HG02759 (cell line): ENCODE results near the gene IRX4.

Experiments
- ATAC-seq: cut with Tn5 transposase; IDR thresholded peaks from one replicate; pipeline ENCODE4 v1.9.1; 2021; ENCODE audit warnings: mild to moderate bottlenecking, moderate library complexity; ENCODE audit not compliant: unreplicated experiment

IRX4 gene

DNA sequence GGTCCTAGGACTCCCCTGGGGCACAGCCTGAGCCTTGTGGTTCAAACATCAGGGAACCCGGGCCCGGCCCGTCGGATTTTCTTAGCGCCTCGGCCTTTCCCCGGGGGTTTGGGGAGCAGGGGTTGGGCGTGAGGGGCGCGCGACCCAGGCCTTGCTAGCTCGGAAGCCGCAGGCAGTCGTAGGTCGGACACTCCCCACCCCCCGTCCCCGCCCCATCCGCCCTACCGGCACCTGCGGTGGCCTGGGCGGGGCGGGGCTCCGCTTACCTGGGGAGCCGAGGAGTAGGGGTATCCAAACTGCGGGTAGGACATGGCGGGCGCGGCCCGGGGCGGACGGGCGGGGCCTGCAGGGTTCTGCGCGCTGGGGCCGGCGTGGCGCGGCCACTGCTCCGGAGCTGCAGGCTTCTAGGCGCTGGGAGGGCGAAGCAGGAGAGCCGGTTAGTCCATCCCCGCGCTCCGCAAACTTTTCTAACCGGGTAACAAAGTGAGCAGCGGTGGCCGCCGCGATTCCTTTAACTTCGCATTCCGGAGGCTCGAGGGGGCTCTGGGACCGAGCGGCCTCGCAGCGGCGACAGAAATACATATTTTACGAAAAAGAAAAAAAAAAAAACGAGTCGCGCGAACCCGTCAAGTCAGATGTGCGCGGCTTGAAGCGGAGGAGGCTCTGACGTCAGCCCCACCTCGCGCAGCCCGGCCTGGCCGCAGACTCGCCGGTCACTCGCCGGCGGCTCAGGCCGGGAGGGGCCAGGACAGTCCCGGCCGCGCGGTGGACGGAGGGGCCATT, at the start of gene IRX4:
Gene IRX4, minus strand, starts transcription at position 589 of the 783 bp plus-strand sequence. Its CDS starts 278 bp downstream, at position 311.
- no peak for ATAC-seq

DNA sequence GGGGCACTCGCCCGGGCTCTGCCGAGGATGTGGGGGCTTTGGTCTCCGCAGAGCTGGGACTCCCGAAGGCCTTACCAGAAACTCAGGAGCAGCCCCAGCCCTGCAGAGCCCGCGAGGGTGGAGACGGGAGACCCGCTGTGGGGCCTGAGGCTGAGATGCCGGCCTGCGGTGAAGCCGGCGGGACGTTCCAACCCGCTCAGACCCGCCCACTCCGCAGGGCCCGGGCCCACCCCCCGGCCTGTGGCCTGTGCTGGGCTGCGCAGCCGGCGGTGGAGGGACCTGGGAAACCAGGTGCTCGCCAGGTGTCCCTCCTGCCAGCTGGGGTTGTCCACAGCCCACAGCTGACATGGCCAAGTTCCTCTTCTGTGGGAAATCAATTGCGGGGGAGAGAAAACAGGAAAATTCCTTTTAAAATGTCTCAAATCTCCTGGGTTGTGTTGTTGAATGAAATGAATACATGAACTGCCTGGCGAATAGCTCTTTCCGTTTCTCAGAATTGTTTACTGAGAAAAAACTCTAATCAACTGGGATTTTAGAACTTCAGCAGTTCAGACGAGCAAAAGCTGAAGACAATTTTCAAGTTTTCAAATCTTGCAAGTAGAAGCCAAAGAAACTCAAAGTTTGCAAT, 49.0 kb upstream of the IRX4 start:
- no peak for ATAC-seq

DNA sequence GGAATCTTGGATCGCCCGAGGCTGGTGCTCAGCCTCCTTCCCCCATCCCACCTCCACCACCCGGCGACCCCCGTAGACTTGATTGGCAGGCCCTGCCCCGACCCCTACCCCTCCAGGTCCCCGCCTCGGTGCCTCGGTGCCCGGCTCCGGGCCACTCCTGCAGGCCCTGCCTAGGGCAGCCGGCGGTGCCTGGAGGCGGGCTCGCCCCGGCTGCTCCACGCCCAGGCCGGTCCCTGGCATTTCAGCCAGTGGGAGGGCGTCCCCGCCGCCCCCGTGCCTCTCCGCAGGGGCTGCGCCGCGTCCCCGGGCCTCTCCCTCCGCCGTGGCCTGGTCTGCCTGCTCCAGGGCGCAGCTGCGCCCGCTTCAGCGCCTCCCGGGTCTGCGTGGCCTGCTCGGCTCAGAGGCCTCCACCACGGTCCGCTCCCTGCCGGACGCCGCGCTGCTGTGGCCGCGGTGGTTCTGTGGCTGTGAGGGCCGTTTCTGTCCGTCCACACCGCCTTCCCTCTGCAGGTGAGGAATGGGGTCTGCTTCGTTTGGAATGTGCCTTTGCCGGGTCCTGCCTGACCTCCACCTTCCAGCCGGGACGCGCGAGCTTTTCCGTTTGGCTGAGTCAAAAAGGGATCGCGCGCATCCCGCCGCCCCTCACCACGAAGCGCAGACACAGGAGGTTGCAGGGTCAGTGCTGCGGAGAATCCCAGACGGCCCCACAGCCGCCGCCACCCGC, 48.3 kb upstream of the IRX4 start:
- no peak for ATAC-seq

DNA sequence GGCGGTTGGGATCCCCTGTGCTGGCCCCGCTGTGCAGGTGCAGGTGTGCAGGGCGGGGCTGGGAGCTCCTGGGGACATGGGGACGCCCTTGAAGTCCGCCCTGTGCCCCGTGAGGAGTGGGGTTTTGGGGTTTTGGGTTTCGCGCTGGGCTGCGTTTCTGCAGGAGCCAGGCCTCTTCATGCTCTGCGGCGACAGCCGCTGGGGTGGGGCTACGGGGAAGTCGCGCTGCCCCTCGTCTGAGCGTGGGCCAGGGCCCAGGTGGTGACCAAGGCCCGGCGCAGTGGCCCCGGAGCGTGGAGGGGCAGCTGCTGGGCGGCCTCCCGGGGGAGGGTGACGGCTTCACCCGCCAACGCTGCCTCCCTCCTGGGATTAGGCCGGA, 47.8 kb upstream of the IRX4 start:
- no peak for ATAC-seq

DNA sequence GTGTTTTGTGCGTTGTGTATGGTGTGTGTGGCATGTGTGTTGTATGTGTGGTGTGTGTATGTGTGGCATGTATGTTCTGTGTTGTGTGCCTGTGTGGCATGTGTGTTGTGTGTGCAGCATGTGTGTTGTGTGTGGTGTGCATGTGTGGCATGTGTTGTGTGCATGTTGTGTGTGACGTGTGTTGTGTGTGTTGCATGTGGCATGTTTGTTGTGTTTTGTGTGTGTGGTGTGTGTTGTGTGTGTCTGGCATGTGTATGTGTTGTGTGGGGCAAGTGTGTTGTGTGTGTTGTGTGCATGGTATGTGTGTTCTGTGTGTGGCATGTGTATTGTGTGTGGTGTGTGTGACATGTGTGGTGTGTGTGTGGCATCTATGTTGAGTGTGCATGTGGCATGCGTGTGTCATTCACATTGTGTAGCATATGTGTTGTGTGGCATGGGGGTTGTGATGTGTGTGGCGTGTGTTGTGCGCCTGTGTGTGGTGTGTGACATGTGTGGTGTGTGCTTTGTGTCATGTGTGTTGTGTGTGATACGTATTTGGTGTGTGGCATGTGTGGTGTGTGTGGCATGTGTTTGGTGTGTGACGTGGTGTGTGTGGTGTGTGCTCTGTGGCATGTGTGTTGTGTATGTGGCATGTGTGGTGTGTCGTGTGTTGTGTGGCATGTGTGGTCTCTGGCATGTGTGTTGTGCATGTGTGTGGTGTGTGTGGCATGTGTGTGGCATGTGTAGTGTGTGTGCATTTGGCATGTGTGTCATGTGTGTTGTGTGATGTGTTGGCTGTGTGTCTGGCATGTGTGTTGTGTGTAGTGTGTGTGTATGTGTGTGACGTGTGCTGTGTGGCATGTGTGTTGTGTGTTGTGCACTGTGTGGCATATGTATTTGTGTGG, 46.6 kb upstream of the IRX4 start:
- ATAC-seq: no peak

DNA sequence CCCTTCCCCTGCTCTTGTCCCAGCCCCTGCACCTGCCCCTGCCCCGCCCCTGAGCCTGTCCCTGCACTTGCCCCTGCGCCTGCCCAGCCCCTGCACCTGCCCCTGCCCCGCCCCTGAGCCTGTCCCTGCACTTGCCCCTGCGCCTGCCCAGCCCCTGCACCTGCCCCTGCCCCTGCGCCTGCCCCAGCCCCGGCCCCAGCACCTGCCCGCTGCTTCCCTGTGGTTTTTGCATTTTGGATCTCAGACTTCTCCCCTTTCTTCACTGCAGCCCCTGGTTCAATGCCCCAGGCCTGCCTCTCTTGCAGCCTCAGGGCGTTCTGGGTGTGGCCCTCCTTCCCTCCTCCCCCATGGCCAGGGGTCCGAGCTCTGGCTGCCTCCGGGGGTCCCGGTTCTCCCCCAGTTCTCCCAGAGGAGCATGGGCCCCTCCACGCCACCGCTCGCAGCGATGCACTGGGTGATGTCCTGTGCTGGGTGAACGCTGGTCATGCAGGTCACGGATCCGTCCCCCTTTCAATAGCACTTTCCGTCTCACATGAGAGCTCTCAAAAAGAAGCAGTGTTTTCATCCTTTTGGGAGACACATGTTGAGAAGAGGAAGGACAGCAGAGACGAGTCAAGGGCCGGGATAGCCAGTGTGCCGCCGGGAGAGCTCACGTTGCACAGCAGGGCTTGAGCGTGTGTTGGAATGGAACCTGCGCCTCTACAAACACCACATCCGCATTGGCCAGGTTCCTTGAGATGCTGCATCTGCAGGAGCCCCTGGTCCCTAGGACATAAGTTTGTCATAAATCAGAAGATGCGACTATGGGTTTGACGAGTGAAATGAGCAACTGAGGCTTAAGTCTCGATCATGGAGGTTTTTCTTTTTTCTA, 44.0 kb upstream of the IRX4 start:
- no peak for ATAC-seq

DNA sequence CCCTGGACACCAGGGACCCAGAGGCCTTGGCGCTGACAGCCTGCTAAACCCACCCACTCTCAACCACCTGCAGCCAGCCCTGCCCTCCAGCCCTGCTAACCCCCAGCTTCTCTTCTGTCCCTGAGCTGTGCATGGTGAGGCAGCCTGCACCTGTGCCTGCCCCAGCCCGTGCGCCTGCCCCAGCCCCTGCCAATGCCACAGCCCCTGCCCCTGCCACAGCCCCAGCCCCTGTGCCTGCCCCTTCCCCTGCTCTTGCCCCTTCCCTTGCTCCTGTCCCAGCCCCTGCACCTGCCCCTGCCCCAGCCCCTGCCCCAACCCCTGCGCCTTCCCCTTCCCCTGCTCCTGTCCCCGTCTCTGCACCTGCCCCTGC, 43.3 kb upstream of the IRX4 start:
- ATAC-seq: no peak

DNA sequence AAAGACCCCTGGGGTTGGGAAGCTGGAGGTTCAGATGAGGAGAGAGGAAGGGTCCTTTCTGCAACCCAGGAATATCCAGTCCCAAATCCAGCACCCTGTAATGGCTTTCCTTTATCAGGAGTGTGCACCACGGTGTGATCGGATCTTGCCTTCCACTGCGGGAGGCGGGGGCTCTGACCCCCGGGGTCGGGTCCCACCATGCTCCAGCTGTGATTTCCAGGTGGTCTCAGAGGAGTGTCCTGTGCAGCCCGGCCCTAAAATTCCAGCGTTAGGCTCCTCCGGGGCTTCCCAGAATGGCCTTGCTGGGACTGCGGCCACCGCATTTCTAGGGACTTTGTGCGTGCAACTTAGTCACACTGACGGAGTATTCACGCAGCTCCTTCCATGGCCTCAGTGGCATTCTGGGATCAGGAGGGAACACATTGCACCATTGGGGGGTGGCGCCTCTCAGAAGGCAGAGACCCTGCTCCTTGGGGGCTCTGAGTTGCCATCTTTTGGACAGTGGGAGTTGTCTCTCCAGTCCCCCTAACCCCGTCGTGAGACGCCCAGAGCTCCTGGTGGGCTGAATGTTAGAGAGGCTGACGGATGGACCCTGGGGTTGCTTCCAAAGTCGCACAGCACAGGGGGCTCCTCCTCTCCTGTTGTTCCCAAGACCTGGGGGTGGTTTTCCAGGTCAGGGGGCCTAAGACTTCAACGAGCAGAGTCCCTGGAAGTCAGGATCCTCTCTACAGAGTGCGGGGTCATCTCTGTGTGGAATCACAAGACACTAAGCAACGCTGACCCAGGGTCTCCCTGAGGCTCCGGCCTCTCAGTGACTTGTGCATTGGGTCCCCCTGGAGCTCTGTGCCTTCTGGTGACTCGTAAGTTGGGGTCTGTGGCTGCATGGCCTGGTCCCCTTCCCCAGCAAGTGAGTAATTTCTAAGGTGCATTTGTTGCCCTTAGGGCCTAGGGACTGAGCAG, 42.7 kb upstream of the IRX4 start:
- ATAC-seq: no peak

DNA sequence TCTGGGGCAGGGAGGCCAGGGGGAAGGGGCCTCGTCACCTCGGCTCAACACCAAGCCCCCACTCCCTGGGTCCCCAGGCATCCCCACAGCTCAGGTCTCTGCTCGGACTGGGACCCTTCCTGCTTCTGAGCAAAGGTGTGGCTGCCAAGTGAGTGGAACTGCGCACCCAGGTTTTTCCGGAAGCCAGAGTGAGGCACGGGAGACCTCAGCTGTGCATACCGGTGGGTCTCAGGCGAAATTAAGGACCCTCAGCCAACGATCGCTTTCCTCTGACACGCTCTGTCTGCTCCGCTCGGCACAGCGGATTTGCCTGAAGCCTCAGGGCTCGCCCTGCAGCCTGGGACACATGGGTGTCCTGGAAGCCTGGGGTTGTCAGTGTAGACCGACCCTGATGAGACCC, 41.0 kb upstream of the IRX4 start:
- no peak for ATAC-seq

DNA sequence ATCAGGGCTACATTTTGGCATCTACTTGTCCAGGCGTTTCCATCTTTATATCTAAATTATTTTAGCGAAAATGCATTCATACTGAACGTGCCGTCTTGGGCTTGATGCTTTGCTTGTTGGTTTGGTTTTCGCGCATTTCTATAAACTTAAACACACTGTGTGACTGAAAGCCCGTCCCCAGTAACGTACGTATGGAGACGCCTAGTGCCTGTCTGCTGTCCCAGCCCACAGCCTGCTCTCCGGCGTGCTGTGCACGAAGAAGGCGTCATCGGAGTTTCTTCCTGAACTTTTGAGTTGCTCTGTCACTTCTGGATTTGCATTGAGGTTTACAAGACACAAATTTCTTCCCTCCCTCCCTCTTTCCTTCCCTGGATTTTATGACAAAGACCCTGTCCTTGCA, 40.6 kb upstream of the IRX4 start:
- no peak for ATAC-seq

DNA sequence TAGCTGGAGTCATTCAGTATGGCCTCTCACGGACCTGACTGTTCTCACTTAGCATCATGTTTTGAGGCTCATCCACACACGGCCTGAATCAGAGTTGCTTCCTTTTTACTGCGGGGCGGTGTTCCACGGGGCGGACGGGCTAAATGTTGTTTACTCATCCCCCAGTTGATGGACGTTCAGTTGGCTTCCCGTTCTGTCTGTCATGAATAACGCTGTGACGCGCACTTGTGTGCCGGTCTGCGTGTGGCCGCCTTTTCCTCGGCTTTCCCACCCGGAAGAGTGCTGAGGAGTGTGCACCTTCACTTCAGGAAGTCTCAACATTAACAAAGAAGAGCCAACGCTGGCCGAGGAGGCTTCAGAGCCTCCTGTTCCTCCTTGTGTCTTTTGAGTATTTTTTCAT, 39.0 kb upstream of the IRX4 start:
- ATAC-seq: no peak

DNA sequence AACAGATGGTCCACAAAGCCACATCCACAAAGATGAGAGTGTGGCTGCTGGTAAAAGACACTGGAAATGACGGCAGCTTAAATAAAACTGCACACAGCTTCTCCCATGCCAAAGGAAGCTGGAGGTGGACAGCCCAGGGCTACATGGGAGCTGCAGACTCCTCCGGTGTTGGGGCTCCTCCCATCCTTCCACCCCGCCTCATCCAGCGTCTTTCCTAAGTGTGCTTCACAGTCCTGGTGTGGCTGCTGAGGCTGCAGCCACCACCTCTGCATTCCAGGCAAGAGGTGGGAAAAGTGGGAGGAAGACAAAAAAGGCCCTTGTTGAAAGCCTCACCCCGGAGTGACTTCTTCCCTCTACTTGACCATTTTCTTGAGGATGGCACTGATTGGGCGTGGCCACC, 37.0 kb upstream of the IRX4 start:
- no peak for ATAC-seq

DNA sequence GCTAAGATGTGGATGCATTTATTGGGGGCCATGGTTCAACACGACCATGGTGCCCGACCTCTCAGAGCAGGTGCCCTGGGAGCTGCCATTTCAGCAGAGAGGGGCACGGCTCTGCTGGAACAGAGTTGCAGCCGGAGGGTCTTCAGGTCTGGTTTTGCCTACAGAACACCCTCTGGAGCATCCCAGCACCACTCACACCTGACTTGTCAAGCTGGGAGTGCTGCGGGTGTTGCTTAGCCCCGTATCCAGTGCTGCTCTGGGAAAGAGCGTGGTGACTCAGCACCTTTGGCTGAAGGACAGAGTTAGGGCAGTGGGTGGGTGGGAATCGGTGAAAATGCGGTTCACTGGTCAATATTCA, 36.5 kb upstream of the IRX4 start:
- no peak for ATAC-seq

DNA sequence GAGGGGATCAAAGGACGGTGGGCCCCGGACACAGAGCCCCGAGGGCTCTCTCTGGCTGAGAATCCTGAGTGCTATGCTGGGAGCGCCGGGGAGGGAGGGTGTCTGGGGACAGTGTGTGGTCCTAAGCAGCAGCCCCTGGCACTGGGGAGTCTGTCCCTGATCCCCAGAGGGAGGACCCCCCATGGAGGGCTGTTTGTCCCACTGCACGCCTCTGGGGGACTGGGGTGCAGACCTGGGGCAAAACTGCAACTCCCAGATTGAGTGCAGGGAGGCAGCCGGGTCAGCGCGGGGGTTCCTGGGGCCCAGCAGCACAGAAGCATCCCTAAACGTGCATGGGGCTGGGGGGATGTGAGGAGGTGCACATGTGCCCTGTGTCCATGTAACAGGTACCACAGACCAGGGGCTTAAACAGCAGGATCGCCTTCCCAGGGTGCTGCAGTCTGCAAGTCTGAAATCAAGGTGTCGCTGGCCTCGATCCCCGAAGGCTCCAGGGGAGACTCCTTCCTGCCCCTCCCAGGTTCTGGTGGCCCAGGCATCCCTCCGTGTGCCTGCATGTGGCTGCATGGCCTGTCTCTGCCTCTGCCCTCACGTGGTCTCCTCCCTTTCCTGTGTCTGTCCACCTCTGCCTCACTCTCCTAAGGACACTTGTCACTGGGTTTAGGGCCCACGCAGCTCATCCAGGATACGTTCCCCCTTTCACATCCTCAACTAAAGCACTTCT, 35.9 kb upstream of the IRX4 start:
- no peak for ATAC-seq

DNA sequence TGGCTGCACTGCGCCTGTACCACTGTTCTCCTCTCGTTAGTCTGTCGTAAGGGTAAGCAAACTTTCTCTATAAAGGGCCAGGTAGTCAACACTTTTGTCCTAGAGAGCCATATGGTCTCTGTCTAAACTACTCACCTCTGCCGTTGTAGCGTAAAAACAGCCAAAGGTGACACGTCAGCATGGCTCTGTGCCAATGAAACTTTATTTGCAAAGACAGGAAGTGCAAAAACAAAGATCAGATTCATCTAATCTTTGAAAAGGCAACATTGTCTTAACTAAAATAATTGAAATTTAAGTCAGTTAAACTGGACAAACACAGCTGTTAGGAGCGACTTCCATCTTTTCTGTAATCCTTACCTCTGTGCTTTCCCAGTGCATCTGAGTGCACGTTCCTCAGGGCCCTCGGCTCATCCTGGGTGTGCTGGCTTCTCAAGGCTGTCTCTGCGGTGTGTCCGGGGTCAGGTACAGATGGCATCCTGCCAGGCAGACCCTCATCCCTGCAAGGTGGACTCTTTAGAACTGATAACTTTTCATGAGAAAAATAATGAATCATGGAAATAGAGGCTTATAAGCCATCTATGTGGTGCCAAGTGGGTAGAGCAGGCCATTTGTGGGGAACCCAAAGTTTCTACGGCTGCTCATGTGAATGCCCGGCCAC, 35.2 kb upstream of the IRX4 start:
- ATAC-seq: no peak

DNA sequence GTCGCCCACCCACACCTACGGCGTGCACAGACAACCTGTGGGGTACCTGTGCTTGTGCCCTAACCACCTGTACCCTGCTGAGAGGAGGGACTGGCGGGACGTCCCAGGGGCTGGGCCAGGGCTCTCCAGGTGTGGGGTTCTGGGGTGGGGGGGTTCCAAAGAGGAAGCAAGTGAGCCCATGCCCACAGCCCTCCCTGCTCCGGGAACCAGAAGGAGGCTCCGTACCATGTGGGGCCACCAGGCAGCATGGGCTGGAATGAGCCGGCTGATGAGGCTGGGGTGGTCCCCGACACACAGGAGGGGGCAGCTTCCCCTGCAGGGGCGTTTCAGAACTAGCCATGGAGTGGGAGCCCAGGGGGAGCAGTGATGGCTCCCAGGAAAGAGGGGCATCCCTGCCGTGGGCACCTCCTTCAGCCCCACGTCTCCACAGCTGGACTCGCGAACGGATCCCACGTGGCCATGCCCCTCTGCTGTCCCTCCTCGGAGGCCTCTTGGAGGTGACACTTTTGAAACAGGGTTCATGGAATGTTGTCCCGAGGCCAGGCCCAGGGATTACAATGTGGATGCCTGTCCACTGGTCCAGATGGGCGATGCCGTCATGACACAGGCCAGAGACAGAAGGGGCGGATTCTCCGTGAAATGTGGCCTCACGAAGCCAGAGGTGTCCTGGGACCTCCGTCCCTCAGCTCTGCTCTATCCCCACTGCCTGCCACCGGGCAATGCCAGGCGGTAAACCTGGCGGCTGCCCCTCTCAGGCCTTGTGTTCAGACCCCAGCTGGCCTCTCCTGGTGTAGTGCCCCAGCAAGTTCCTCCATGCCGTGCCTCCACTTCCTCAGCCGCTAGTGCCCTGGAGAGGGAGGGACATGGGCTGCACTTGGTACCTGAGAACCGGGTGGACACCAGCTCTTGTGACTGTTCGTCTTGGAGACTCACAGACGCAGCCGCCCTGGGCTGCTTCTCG, 33.6 kb upstream of the IRX4 start:
- no peak for ATAC-seq

DNA sequence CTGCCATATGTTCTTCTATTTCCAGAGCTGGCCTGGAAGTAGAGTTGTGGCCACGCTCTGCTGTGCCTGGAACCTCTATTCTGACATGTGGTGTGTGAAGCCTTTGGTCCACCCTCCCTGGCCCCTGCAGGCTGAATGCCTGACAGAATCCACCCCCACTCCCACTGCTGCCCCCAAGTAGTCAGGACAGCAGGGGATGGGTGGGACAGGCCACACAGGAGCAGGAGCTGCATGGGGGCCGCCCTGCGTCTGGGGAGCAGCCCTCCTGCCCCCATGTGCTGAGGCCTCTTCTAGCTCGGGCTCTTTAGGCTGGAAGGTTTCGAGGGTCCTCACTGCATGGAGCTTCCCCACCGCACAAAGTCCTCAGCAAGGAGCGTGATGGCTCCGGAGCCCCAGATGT, 32.6 kb upstream of the IRX4 start:
- ATAC-seq: no peak
